ENCODE measurements around the gene LRRC53.

The LRRC53 gene

DNA sequence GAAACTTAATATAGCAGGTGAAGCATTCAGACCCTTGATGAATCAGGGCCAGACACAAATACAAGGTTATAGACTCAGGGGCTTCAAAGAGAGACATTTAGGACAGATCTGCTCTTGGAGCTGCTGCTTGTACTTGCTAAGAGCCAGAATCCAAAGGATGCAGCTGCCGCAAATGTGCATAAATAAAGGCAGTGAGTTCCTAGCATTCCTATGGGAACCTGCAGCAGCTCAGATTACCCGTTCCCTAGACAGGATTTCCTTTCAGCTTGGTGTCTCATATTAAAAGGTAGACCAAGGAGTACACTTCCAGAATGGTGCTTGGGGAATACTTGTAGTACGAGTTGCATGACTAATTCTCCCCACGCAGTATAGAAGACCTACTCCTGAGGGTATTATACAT lies 9.7 kb upstream of the LRRC53 start:
- no peak overlapping the region for H3K4me3 ChIP-seq (ENCODE audit: low read length)
- H3K4me1 ChIP-seq (ENCODE audit: control insufficient read depth, low read length) = no peaks in the 10 kb centered on the region
- H3K36me3 ChIP-seq (ENCODE audit: control insufficient read depth, low read length) = no peaks in the 10 kb centered on the region
- no peak overlapping the region for H3K4me2 ChIP-seq (ENCODE audit: low read length)
- no peaks in the 10 kb centered on the region for H4K20me1 ChIP-seq (ENCODE audit: control insufficient read depth, insufficient read depth, low read depth, low read length)
- no peak for TF ChIP-seq EZH2phosphoT487 (IDR thresholded peaks at IDR 0.05; ENCODE audit: borderline replicate concordance, low read length)
- TF ChIP-seq, protein P1, sequence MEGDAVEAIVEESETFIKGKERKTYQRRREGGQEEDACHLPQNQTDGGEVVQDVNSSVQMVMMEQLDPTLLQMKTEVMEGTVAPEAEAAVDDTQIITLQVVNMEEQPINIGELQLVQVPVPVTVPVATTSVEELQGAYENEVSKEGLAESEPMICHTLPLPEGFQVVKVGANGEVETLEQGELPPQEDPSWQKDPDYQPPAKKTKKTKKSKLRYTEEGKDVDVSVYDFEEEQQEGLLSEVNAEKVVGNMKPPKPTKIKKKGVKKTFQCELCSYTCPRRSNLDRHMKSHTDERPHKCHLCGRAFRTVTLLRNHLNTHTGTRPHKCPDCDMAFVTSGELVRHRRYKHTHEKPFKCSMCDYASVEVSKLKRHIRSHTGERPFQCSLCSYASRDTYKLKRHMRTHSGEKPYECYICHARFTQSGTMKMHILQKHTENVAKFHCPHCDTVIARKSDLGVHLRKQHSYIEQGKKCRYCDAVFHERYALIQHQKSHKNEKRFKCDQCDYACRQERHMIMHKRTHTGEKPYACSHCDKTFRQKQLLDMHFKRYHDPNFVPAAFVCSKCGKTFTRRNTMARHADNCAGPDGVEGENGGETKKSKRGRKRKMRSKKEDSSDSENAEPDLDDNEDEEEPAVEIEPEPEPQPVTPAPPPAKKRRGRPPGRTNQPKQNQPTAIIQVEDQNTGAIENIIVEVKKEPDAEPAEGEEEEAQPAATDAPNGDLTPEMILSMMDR (IDR thresholded peaks at IDR 0.05; ENCODE audit: low read depth, low read length, poor library complexity, severe bottlenecking) = no peak
- no peaks in the 10 kb centered on the region for H3K27me3 ChIP-seq (ENCODE audit: control insufficient read depth, low read length)
- H3K9me3 ChIP-seq (ENCODE audit: control insufficient read depth, insufficient read depth, low read length) = no peaks in the 10 kb centered on the region
- no peaks in the 10 kb centered on the region for H3F3A ChIP-seq (ENCODE audit: control insufficient read depth, insufficient read depth)
- H3K9me2 ChIP-seq (replicated peaks; ENCODE audit: control insufficient read depth, low read length) = no peaks in the 10 kb centered on the region
- no peaks in the 10 kb centered on the region for H3K79me2 ChIP-seq (ENCODE audit: control insufficient read depth, low read length)
- no peak overlapping the region for H3K27ac ChIP-seq (ENCODE audit: low read depth, low read length)

DNA sequence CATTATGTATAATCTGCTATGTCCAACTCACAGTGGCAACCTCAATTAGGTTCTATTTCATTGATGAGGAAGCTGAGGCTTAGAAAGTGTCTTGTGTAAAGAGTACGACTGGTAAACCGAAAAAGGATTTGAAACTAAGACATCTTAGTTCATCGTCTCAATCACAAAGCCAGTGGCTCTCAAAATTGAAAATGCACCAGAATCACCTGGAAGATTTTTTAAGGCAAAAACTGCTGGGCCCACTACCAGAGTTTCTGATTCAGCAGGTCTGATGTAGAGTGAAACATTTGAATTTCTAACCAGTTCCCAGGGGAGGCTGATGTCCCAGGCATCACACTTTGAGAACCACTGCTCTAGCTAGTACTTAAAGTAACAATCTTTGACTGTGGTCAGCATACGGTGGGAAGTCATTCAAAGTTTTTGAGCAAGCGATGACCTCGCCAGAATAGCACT lies 5.2 kb upstream of the LRRC53 start:
- H3K27me3 ChIP-seq (ENCODE audit: control insufficient read depth, low read length) = no peaks in the 10 kb centered on the region
- no peaks in the 10 kb centered on the region for H4K20me1 ChIP-seq (ENCODE audit: control insufficient read depth, insufficient read depth, low read depth, low read length)
- H3K4me1 ChIP-seq (ENCODE audit: control insufficient read depth, low read length) = no peaks in the 10 kb centered on the region
- H3K9me3 ChIP-seq (ENCODE audit: control insufficient read depth, insufficient read depth, low read length) = no peaks in the 10 kb centered on the region
- TF ChIP-seq EZH2phosphoT487 (IDR thresholded peaks at IDR 0.05; ENCODE audit: borderline replicate concordance, low read length) = no peak
- TF ChIP-seq, protein P1 (IDR thresholded peaks at IDR 0.05; ENCODE audit: low read depth, low read length, poor library complexity, severe bottlenecking) = no peak
- H3K4me3 ChIP-seq (ENCODE audit: low read length) = no peak overlapping the region
- no peak overlapping the region for H3K27ac ChIP-seq (ENCODE audit: low read depth, low read length)
- H3K9me2 ChIP-seq (replicated peaks; ENCODE audit: control insufficient read depth, low read length) = no peaks in the 10 kb centered on the region
- no peaks in the 10 kb centered on the region for H3K36me3 ChIP-seq (ENCODE audit: control insufficient read depth, low read length)
- no peaks in the 10 kb centered on the region for H3K79me2 ChIP-seq (ENCODE audit: control insufficient read depth, low read length)
- no peak overlapping the region for H3K4me2 ChIP-seq (ENCODE audit: low read length)
- H3F3A ChIP-seq (ENCODE audit: control insufficient read depth, insufficient read depth) = no peaks in the 10 kb centered on the region

DNA sequence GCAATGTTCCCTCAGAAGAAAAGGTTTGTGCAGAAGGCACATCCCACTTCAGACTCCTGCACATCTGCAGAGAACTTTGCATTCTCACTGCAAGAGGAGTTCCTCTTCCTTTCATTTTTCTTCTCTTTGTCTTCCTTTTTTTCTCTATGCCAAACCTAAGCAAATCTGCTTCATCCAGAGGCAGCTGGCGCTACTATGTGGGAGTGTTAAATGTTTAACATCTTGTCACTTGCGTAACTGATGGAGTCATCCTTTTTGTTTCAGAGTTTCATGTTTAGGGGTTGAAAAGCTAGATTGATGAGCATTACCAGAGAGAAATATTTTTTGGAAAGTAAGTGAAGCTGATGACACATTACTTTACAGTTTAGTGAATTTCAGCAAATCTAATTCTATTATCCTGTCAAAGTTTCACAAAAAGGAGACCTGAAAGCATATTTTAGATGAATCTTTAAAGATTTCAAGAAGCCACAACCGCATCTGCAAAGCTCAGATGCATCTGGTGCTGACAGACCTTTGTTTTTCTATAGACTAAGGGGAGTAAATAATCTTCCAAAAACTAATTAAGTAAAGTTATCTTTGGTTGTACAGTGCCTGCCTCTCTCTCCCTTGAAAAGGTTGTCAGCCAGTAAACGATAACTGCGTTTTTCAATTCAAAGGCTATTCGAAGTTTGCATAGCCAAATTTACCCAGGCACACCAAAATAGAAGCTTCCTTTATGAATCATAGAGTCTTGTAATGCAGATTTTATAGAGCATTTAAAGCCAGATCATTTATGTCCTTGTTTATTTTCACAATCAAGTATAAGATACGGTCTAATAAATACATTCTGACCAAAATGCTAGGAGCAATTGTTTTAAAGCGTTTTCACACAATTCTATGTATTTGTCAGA lies 1.2 kb upstream of the LRRC53 start:
- Histone ChIP-seq H3K4me2 (ENCODE audit: low read length) (no peak overlapping the region), H3K4me1 (ENCODE audit: control insufficient read depth, low read length) (no peaks in the 10 kb centered on the region), H3K4me3 (ENCODE audit: low read length) (no peak overlapping the region), H3K36me3 (ENCODE audit: control insufficient read depth, low read length) (no peaks in the 10 kb centered on the region), H3K27ac (ENCODE audit: low read depth, low read length) (no peak overlapping the region), H3K9me2 (replicated peaks; ENCODE audit: control insufficient read depth, low read length) (no peaks in the 10 kb centered on the region), H3K9me3 (ENCODE audit: control insufficient read depth, insufficient read depth, low read length) (no peaks in the 10 kb centered on the region), H3F3A (ENCODE audit: control insufficient read depth, insufficient read depth) (no peaks in the 10 kb centered on the region), H3K79me2 (ENCODE audit: control insufficient read depth, low read length) (no peaks in the 10 kb centered on the region), H4K20me1 (ENCODE audit: control insufficient read depth, insufficient read depth, low read depth, low read length) (no peaks in the 10 kb centered on the region), H3K27me3 (ENCODE audit: control insufficient read depth, low read length) (no peaks in the 10 kb centered on the region)
- TF ChIP-seq, protein P1 (IDR thresholded peaks at IDR 0.05; ENCODE audit: low read depth, low read length, poor library complexity, severe bottlenecking) = no peak
- TF ChIP-seq EZH2phosphoT487 (IDR thresholded peaks at IDR 0.05; ENCODE audit: borderline replicate concordance, low read length) = no peak
